Measurements from ENCODE around the gene TBC1D9. TPM values are rescaled to one million over a fixed set of nuclear protein-coding genes. Genes with fewer than 3 reads are reported as not detected.

The TBC1D9 gene
- total RNA-seq, 1 donor from 2014 or later, result 36.4 TPM

DNA sequence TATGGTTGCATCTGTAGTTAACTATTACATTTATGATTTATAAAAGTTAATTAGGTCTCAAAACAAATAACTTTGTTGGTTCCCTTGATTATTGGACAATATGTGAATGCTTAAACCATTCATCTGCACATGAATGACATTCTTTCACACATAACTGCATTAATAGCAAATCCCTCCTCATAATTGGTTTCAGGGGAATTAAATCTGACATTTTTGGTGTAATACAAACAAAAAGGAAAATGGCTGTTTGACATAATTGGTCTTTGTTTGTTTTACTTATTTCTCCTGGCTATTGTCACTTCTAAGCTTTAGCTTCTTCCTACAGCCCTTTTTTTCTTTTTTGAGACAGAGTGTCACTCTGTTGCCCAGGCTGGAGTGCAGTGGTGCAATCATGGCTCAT, 71.9 kb downstream of the TBC1D9 start:
- peaks cover 13% of the 10 kb centered on the region for H3K36me3 Mint-ChIP-seq (ENCODE audit: insufficient read depth)
- peak overlapping the region; percentile 35 for H3K27ac Mint-ChIP-seq
- H3K4me3 Mint-ChIP-seq (ENCODE audit: low read depth), result no peak overlapping the region
- TF ChIP-seq, protein P1, sequence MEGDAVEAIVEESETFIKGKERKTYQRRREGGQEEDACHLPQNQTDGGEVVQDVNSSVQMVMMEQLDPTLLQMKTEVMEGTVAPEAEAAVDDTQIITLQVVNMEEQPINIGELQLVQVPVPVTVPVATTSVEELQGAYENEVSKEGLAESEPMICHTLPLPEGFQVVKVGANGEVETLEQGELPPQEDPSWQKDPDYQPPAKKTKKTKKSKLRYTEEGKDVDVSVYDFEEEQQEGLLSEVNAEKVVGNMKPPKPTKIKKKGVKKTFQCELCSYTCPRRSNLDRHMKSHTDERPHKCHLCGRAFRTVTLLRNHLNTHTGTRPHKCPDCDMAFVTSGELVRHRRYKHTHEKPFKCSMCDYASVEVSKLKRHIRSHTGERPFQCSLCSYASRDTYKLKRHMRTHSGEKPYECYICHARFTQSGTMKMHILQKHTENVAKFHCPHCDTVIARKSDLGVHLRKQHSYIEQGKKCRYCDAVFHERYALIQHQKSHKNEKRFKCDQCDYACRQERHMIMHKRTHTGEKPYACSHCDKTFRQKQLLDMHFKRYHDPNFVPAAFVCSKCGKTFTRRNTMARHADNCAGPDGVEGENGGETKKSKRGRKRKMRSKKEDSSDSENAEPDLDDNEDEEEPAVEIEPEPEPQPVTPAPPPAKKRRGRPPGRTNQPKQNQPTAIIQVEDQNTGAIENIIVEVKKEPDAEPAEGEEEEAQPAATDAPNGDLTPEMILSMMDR (IDR thresholded peaks at IDR 0.05; ENCODE audit: unreplicated experiment), result no peak
- DNase-seq (ENCODE audit: low spot score, unreplicated experiment), result no peak
- H3K27me3 Mint-ChIP-seq, result no peaks in the 10 kb centered on the region
- no peaks in the 10 kb centered on the region for H3K9me3 Mint-ChIP-seq (ENCODE audit: low read depth)
- peaks cover 5% of the 10 kb centered on the region for H3K4me1 Mint-ChIP-seq (ENCODE audit: low read depth)

DNA sequence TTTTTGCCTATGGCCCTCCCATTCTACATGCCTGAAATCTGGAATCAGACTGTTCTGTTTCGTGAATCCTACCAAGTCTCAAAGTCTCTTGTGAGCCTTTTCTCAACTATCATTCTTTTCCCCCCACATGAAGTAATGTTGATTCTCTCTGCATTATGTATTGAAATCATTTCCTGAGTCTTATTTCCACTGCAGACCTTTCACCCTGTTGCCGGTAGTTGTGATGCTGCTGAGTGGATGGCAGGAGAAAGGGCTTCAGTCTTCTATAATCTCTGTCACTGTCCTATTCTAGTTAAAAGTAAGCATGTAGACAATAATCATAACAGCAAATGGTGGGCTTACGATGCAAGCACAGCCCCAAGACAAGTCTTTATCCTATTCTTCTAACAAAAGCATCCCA, 75.0 kb downstream of the TBC1D9 start:
- no peak overlapping the region for H3K27ac Mint-ChIP-seq

DNA sequence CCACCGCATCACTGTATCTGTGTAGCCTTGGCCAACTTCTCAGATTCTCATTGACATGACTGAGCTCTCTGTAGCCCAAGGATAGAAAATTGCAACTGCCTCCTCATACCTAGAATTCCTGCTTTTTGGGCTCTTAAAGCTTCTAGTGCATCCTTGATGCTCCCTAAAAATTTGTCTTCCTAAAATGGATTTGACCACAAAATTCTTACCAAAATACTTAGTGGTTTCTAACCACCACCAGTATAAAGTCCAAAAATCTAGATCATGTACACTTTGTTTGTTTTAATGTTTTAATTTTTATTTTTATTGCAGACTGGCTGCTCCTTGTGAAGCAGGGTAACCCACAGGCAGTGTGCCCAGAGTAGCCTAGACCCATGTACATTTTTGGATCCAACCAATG, 75.5 kb downstream of the TBC1D9 start:
- H3K27me3 Mint-ChIP-seq, result no peaks in the 10 kb centered on the region
- H3K27ac Mint-ChIP-seq, result peak overlapping the region; percentile 14
- H3K4me1 Mint-ChIP-seq (ENCODE audit: low read depth), result no peaks in the 10 kb centered on the region
- DNase-seq (ENCODE audit: low spot score, unreplicated experiment), result no peak
- peaks cover 27% of the 10 kb centered on the region for H3K36me3 Mint-ChIP-seq (ENCODE audit: insufficient read depth)
- TF ChIP-seq, protein P1 (IDR thresholded peaks at IDR 0.05; ENCODE audit: unreplicated experiment), result no peak
- no peak overlapping the region for H3K4me3 Mint-ChIP-seq (ENCODE audit: low read depth)
- no peaks in the 10 kb centered on the region for H3K9me3 Mint-ChIP-seq (ENCODE audit: low read depth)

More for the DNA sequence above, 75.0 kb downstream of the TBC1D9 start:
- Mint-ChIP-seq H3K4me1 (ENCODE audit: low read depth) (no peaks in the 10 kb centered on the region), H3K4me3 (ENCODE audit: low read depth) (no peak overlapping the region), H3K36me3 (ENCODE audit: insufficient read depth) (peaks cover 26% of the 10 kb centered on the region), H3K9me3 (ENCODE audit: low read depth) (no peaks in the 10 kb centered on the region), H3K27me3 (no peaks in the 10 kb centered on the region)
- no peak for DNase-seq (ENCODE audit: low spot score, unreplicated experiment)
- TF ChIP-seq, protein P1 (IDR thresholded peaks at IDR 0.05; ENCODE audit: unreplicated experiment), result no peak

DNA sequence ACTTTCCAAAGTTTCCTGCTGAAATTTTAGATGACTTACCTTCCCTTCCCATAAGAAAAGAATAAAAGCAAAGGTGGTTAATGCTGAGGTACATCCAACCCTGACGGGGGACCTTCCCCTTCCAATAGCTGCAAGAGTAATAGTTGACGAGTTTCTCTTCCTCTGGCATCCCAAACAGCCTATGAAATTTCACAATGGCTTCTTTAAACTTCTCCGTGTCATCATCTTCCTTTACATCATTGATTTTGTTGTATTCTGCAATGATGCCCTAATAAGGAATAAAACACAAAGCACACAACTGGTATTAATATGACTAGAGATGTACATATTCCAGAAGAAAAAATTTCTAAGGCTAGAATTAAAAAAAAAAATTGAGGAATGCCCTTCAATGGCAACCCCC, 76.6 kb downstream of the TBC1D9 start:
- TF ChIP-seq, protein P1 (IDR thresholded peaks at IDR 0.05; ENCODE audit: unreplicated experiment), result no peak
- Mint-ChIP-seq H3K4me1 (ENCODE audit: low read depth) (no peaks in the 10 kb centered on the region), H3K36me3 (ENCODE audit: insufficient read depth) (peaks cover 20% of the 10 kb centered on the region), H3K27ac (no peak overlapping the region), H3K9me3 (ENCODE audit: low read depth) (no peaks in the 10 kb centered on the region), H3K27me3 (no peaks in the 10 kb centered on the region), H3K4me3 (ENCODE audit: low read depth) (no peak overlapping the region)
- DNase-seq (ENCODE audit: low spot score, unreplicated experiment), result no peak

DNA sequence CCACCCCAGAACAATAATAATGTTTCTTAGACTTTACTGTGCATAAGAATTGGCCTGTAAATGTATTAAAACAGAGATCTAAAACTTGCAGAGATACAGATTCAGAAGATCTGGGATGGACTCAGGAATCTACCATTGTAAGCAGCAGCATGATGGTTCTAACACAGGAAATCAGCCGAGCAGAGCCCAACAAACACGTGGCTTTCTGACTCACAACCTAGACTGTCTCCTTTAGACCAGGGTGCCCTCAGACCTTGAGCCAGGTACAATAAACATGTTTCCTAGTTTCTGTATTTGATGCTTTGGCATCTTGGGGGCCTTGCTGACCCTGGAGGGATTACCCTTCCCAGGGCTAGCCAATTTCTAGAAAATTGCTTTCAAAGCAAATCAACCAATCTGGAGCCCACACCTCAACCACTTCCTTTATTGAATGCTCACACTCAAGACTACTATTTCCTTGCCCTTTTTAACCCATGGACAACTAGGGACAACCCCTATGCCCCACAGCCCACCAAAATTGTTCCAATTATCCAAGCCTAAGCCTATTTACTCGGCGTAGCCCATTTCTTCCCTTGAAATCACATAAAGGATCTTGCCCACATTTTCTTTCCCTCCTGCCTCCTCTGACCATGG, 80.5 kb downstream of the TBC1D9 start:
- H3K27me3 Mint-ChIP-seq, result no peaks in the 10 kb centered on the region
- peaks cover 16% of the 10 kb centered on the region for H3K4me1 Mint-ChIP-seq (ENCODE audit: low read depth)
- TF ChIP-seq, protein P1 (IDR thresholded peaks at IDR 0.05; ENCODE audit: unreplicated experiment), result no peak
- H3K27ac Mint-ChIP-seq, result no peak overlapping the region
- no peak for DNase-seq (ENCODE audit: low spot score, unreplicated experiment)
- no peak overlapping the region for H3K4me3 Mint-ChIP-seq (ENCODE audit: low read depth)
- peaks cover 29% of the 10 kb centered on the region for H3K36me3 Mint-ChIP-seq (ENCODE audit: insufficient read depth)
- H3K9me3 Mint-ChIP-seq (ENCODE audit: low read depth), result no peaks in the 10 kb centered on the region

Measured in progenitor cell of endocrine pancreas (in vitro differentiated cells).